ENCODE results near the gene G6PC3. TPM values are rescaled to one million over a fixed set of nuclear protein-coding genes. Genes with fewer than 3 reads are reported as not detected.
"Not testable (repeated sequence)": the region's sequence is repeated elsewhere in the genome, so short reads cannot be mapped to it uniquely, and the experiment has no call there.

The G6PC3 gene
- total RNA-seq, 6 experiments from 2014 or later: 5.9 to 24.2 (median 9.9) TPM

- no peaks in the 10 kb centered on the region for H3K27me3 ChIP-seq
- H3K36me3 ChIP-seq: no peaks in the 10 kb centered on the region
- no peak overlapping the region for H3K4me3 ChIP-seq
- H3K4me1 ChIP-seq: peaks cover 0 to 7% (median 0%) of the 10 kb centered on the region in 4 donors
- ATAC-seq: no peak
- H3K9me3 ChIP-seq: no peaks in the 10 kb centered on the region
- no peak for TF ChIP-seq POLR2A (IDR thresholded peaks at IDR 0.05)
- TF ChIP-seq CTCF (IDR thresholded peaks at IDR 0.05): no peak
- DNase-seq: no peak
- H3K27ac ChIP-seq: no peak overlapping the region
- intact Hi-C loops (cut with DNase I): no loop called here
- no CpG with 5 or more reads among the region's 5 CpGs for WGBS (ENCODE audit: insufficient coverage, low coverage, low lambda C conversion rate, missing lambda C conversion rate)
These were observed 48.5 kb downstream of the G6PC3 start for GRCh38 chr17:44119062-44119461.

- no peak for TF ChIP-seq POLR2A (IDR thresholded peaks at IDR 0.05)
- TF ChIP-seq CTCF (IDR thresholded peaks at IDR 0.05): no peak
- intact Hi-C loops (cut with DNase I): no loop called here
- no peak overlapping the region for H3K4me3 ChIP-seq
- no peak for DNase-seq
- no peak overlapping the region for H3K27ac ChIP-seq
- WGBS (ENCODE audit: insufficient coverage, low coverage, low lambda C conversion rate, missing lambda C conversion rate): 100% methylated on average over 1 of the region's 2 CpGs
- no peaks in the 10 kb centered on the region for H3K9me3 ChIP-seq
- no peak for ATAC-seq
- peaks cover 0 to 7% (median 0%) of the 10 kb centered on the region in 4 donors for H3K4me1 ChIP-seq
- no peaks in the 10 kb centered on the region for H3K27me3 ChIP-seq
- H3K36me3 ChIP-seq: no peaks in the 10 kb centered on the region
These were observed 49.3 kb downstream of the G6PC3 start for GRCh38 chr17:44119798-44120197.

- H3K9me3 ChIP-seq; DNase-seq; H3K27me3 ChIP-seq; H3K4me3 ChIP-seq; H3K27ac ChIP-seq; H3K36me3 ChIP-seq; H3K4me1 ChIP-seq; intact Hi-C loops (cut with DNase I); ATAC-seq: not testable (repeated sequence)
- WGBS (ENCODE audit: insufficient coverage, low coverage, low lambda C conversion rate, missing lambda C conversion rate): 67% methylated on average over 3 of the region's 11 CpGs
These were observed 49.7 kb downstream of the G6PC3 start for GRCh38 chr17:44120281-44120680.

- intact Hi-C loops (cut with DNase I): no loop called here
- ATAC-seq: no peak
- peaks cover 0 to 7% (median 0%) of the 10 kb centered on the region in 4 donors for H3K4me1 ChIP-seq
- DNase-seq: no peak
- H3K27ac ChIP-seq: no peak overlapping the region
- H3K4me3 ChIP-seq: no peak overlapping the region
- no peaks in the 10 kb centered on the region for H3K27me3 ChIP-seq
- WGBS (ENCODE audit: insufficient coverage, low coverage, low lambda C conversion rate, missing lambda C conversion rate): 44% methylated on average over 3 of the region's 9 CpGs
- H3K36me3 ChIP-seq: no peaks in the 10 kb centered on the region
- no peak for TF ChIP-seq CTCF (IDR thresholded peaks at IDR 0.05)
- TF ChIP-seq POLR2A (IDR thresholded peaks at IDR 0.05): no peak
- H3K9me3 ChIP-seq: no peaks in the 10 kb centered on the region
These were observed 50.5 kb downstream of the G6PC3 start for GRCh38 chr17:44120851-44121605.

- no peaks in the 10 kb centered on the region for H3K9me3 ChIP-seq
- H3K27me3 ChIP-seq: no peaks in the 10 kb centered on the region
- H3K4me3 ChIP-seq: peak overlapping the region; percentile 79 to 89 (median 82)
- DNase-seq (no peak), ATAC-seq (no peak)
- H3K4me1 ChIP-seq: peaks cover 0 to 7% (median 0%) of the 10 kb centered on the region in 4 donors
- TF ChIP-seq POLR2A (IDR thresholded peaks at IDR 0.05) (no peak), CTCF (IDR thresholded peaks at IDR 0.05) (no peak)
- H3K36me3 ChIP-seq: no peaks in the 10 kb centered on the region
- intact Hi-C loops (cut with DNase I): no loop called here
- WGBS (ENCODE audit: insufficient coverage, low coverage, low lambda C conversion rate, missing lambda C conversion rate): 63% methylated on average over 1 of the region's 1 CpG
- peak overlapping the region in 2 of 3 donors; percentile 91 to 92 for H3K27ac ChIP-seq
These were observed 51.7 kb downstream of the G6PC3 start for GRCh38 chr17:44121997-44122815.
